DOHH2 (cell line): Measurements from ENCODE around the gene LYZL2.

Source experiments
- EZH2phosphoT487 ChIP-seq: fragments of 200-600 bp; sonication (generic); IDR thresholded peaks from 2 replicates; pipeline ENCODE4 v1.6.1; 2017; ENCODE audit warnings: borderline replicate concordance, mild to moderate bottlenecking, antibody characterized with exemption, low read length, moderate library complexity, mixed read lengths
- TF ChIP-seq, protein P1 (sequence below): fragments of 200-600 bp; sonication (generic); IDR thresholded peaks from one replicate; pipeline ENCODE4 v1.5.1; 2014; ENCODE audit warnings: antibody characterized with exemption, mild to moderate bottlenecking, low read depth, low read length; ENCODE audit not compliant: poor library complexity, severe bottlenecking

GRCh38 chr10:30577048-30577447, 52.5 kb downstream of the LYZL2 start:
- TF ChIP-seq, protein P1, sequence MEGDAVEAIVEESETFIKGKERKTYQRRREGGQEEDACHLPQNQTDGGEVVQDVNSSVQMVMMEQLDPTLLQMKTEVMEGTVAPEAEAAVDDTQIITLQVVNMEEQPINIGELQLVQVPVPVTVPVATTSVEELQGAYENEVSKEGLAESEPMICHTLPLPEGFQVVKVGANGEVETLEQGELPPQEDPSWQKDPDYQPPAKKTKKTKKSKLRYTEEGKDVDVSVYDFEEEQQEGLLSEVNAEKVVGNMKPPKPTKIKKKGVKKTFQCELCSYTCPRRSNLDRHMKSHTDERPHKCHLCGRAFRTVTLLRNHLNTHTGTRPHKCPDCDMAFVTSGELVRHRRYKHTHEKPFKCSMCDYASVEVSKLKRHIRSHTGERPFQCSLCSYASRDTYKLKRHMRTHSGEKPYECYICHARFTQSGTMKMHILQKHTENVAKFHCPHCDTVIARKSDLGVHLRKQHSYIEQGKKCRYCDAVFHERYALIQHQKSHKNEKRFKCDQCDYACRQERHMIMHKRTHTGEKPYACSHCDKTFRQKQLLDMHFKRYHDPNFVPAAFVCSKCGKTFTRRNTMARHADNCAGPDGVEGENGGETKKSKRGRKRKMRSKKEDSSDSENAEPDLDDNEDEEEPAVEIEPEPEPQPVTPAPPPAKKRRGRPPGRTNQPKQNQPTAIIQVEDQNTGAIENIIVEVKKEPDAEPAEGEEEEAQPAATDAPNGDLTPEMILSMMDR: no peak
- no peak for TF ChIP-seq EZH2phosphoT487
